Spleen (tissue), 11 donors: ENCODE measurements around the gene ZC3H13. TPM values are rescaled to one million over a fixed set of nuclear protein-coding genes. Genes with fewer than 3 reads are reported as not detected.
"Not testable (repeated sequence)": the region's sequence is repeated elsewhere in the genome, so short reads cannot be mapped to it uniquely, and the experiment has no call there.

Experiments used
- DNase-seq: peaks from one replicate; pipeline ENCODE4 v3.0.0-alpha.2; 2020
- H3K27ac ChIP-seq, 8 donors: fragments of 200-600 bp; sonication (generic) in 7 of 8; 1 replicate in 4 of 8; 2 replicates in 4 of 8; pipeline versions ENCODE4 v1.5.0 to v1.8.0; 2016 to 2021; ENCODE audit warnings: inconsistent platforms in 4 of 8, mild to moderate bottlenecking in 4 of 8, moderate library complexity in 1 of 8
- H3K27me3 ChIP-seq, 7 donors: fragments of 200-600 bp; sonication (generic) in 6 of 7; replicated peaks in 1 of 7; 1 replicate in 4 of 7; 2 replicates in 3 of 7; pipeline versions ENCODE4 v1.5.0 to v1.8.0; 2016 to 2021; ENCODE audit warnings: inconsistent platforms in 3 of 7, mild to moderate bottlenecking in 1 of 7
- H3K36me3 ChIP-seq, 6 donors: fragments of 200-600 bp; sonication (generic) in 5 of 6; 1 replicate in 4 of 6; 2 replicates in 2 of 6; pipeline versions ENCODE4 v1.5.0 to v1.8.0; 2016 to 2021; ENCODE audit warnings: inconsistent platforms in 2 of 6
- H3K4me1 ChIP-seq, 6 donors: fragments of 200-600 bp; sonication (generic) in 5 of 6; 1 replicate in 3 of 6; 2 replicates in 3 of 6; pipeline versions ENCODE4 v1.5.0 to v1.8.0; 2016 to 2021; ENCODE audit warnings: inconsistent platforms in 3 of 6
- H3K4me3 ChIP-seq, 8 donors: fragments of 200-600 bp; sonication (generic) in 7 of 8; 1 replicate in 4 of 8; 2 replicates in 4 of 8; pipeline versions ENCODE4 v1.5.0 to v1.8.0; 2016 to 2021; ENCODE audit warnings: inconsistent platforms in 4 of 8, mild to moderate bottlenecking in 4 of 8, moderate library complexity in 2 of 8
- H3K9me3 ChIP-seq, 8 donors: fragments of 200-600 bp; sonication (generic) in 7 of 8; 1 replicate in 4 of 8; 2 replicates in 4 of 8; pipeline versions ENCODE4 v1.5.0 to v1.8.0; 2016 to 2021; ENCODE audit warnings: inconsistent platforms in 4 of 8
- CTCF ChIP-seq, 11 experiments: fragments of 200-600 bp in 7 of 11; fragments of 450-650 bp in 4 of 11; sonication (generic) in 4 of 11; IDR thresholded peaks in 8 of 11; conservative IDR thresholded peaks in 3 of 11; 1 replicate in 7 of 11; 2 replicates in 4 of 11; pipeline versions ENCODE4 v1.4.0 to v1.8.0; 2016 to 2021; ENCODE audit warnings: antibody characterized with exemption in 11 of 11, inconsistent platforms in 4 of 11, mild to moderate bottlenecking in 1 of 11
- POLR2A ChIP-seq, 3 donors: fragments of 450-650 bp; IDR thresholded peaks; one replicate each; pipeline ENCODE4 v1.5.1; 2017; ENCODE audit warnings: antibody characterized with exemption in 3 of 3, mild to moderate bottlenecking in 1 of 3
- POLR2AphosphoS5 ChIP-seq, 3 donors: sonication (generic); formaldehyde crosslinking; IDR thresholded peaks; one replicate each; pipeline ENCODE4 v1.5.1; 2017; ENCODE audit warnings: antibody characterized with exemption in 3 of 3
- WGBS, 5 donors: extraction: QIAGEN DNeasy Blood & Tissue Kit in 3 of 5; methylation state at CpG; one replicate each; pipeline versions ENCODE4 v1.1.5 to v1.1.7; 2013 to 2018; 5-methylcytosine and 5-hydroxymethylcytosine counted together
- intact Hi-C: fragments of 100-400 bp; cut with DNase I; formaldehyde crosslinking; loops from one replicate; pipeline ENCODE4 v1.15.0; 2023; ENCODE audit warnings: low total_unique reads
- polyA plus RNA-seq, 3 donors: library from polyadenylated mRNA; stranded (reverse); fragments of 200-250 nt; gene quantifications; one replicate each; pipeline ENCODE4 v1.2.1, GENCODE V29; 2013
- total RNA-seq, 7 donors: library from RNA; depleted of rRNA in 3 of 7; stranded (reverse); fragments of >200 nt in 3 of 7; fragmentation: NEBNext Ultra II Directional in 4 of 7; extraction: Animal tissue kit (Norgen Biotek cat#: 25700) in 4 of 7; gene quantifications; one replicate each; pipeline versions ENCODE4 v1.1.0 to v1.2.1, GENCODE V29; 2016 to 2021
- donor health status: healthy with polysubstance abuse.
- donor health status: DM: no; HTN: no; CAD: no; lungs with moderate emphysema.
- donor health status: DM: no; HTN: no; CAD: no.
- donor health status: Bipolar disorder and iron deficiency.
- donor health status: healthy.
- donor health status: DM: no; HTN: no; CAD: no.
- donor health status: DM: yes; HTN: yes; CAD: no.

Gene ZC3H13
- total and polyA plus RNA-seq, 10 donors: 7.9 to 61.2 (median 33.1) TPM

- TF ChIP-seq POLR2A (IDR thresholded peaks at IDR 0.05) (no peak), CTCF (IDR thresholded peaks at IDR 0.05 in 8 of 11, conservative IDR thresholded peaks at IDR 0.05 in 3 of 11) (no peak), POLR2AphosphoS5 (IDR thresholded peaks at IDR 0.05) (no peak)
- Histone ChIP-seq H3K36me3 (peaks cover 2 to 53% (median 37%) of the 10 kb centered on the region in 6 donors), H3K27me3 (no peaks in the 10 kb centered on the region), H3K4me3 (no peak overlapping the region), H3K9me3 (no peaks in the 10 kb centered on the region), H3K27ac (no peak overlapping the region), H3K4me1 (peaks cover 0 to 6% (median 0%) of the 10 kb centered on the region in 6 donors)
- intact Hi-C loops: no loop called here
- DNase-seq: no peak
Observed at GRCh38 chr13:45989607-45990006, 62.9 kb downstream of the ZC3H13 start.

GRCh38 chr13:45981127-45981526 lies 71.4 kb downstream of the ZC3H13 start:
- WGBS, 5 donors: no CpG with 5 or more reads among the region's 2 CpGs
- H3K4me3 ChIP-seq, H3K27ac ChIP-seq, intact Hi-C loops, H3K4me1 ChIP-seq, H3K27me3 ChIP-seq, DNase-seq, H3K9me3 ChIP-seq: not testable (repeated sequence)
- H3K36me3 ChIP-seq: peaks cover 2 to 87% (median 30%) of the 10 kb centered on the region in 6 donors

GRCh38 chr13:45975337-45975736 lies 77.2 kb downstream of the ZC3H13 start:
- no peak for TF ChIP-seq POLR2AphosphoS5 (IDR thresholded peaks at IDR 0.05)
- TF ChIP-seq POLR2A (IDR thresholded peaks at IDR 0.05): no peak
- no peak for TF ChIP-seq CTCF (IDR thresholded peaks at IDR 0.05 in 8 of 11, conservative IDR thresholded peaks at IDR 0.05 in 3 of 11)
- H3K36me3 ChIP-seq: peaks cover 0 to 100% (median 47%) of the 10 kb centered on the region in 6 donors
- 97 to 98% (median 97%) methylated on average over 29 of the region's 29 CpGs for WGBS, 5 donors

GRCh38 chr13:45974500-45974899 lies 78.0 kb downstream of the ZC3H13 start:
- 84 to 98% (median 94%) methylated on average over 2 of the region's 2 CpGs for WGBS, 5 donors
- intact Hi-C loops: no loop called here
- H3K9me3 ChIP-seq: no peaks in the 10 kb centered on the region
- DNase-seq: no peak
- no peak overlapping the region for H3K4me3 ChIP-seq
- no peaks in the 10 kb centered on the region for H3K27me3 ChIP-seq
- no peak overlapping the region for H3K27ac ChIP-seq
- no peak for TF ChIP-seq CTCF (IDR thresholded peaks at IDR 0.05 in 8 of 11, conservative IDR thresholded peaks at IDR 0.05 in 3 of 11)
- TF ChIP-seq POLR2A (IDR thresholded peaks at IDR 0.05): no peak
- TF ChIP-seq POLR2AphosphoS5 (IDR thresholded peaks at IDR 0.05): no peak
- H3K36me3 ChIP-seq: peaks cover 0 to 100% (median 56%) of the 10 kb centered on the region in 6 donors
- H3K4me1 ChIP-seq: no peaks in the 10 kb centered on the region

More at GRCh38 chr13:45975337-45975736, 77.2 kb downstream of the ZC3H13 start:
- Histone ChIP-seq H3K9me3 (no peaks in the 10 kb centered on the region), H3K4me3 (no peak overlapping the region), H3K27ac (no peak overlapping the region), H3K4me1 (no peaks in the 10 kb centered on the region), H3K27me3 (no peaks in the 10 kb centered on the region)
- no peak for DNase-seq
- intact Hi-C loops: no loop called here

- Histone ChIP-seq H3K36me3 (peaks cover 0 to 100% (median 74%) of the 10 kb centered on the region in 6 donors), H3K4me3 (no peak overlapping the region), H3K9me3 (no peaks in the 10 kb centered on the region), H3K4me1 (no peaks in the 10 kb centered on the region), H3K27me3 (no peaks in the 10 kb centered on the region), H3K27ac (no peak overlapping the region)
- intact Hi-C loops: no loop called here
- DNase-seq: no peak
- TF ChIP-seq POLR2AphosphoS5 (IDR thresholded peaks at IDR 0.05) (no peak), CTCF (IDR thresholded peaks at IDR 0.05 in 8 of 11, conservative IDR thresholded peaks at IDR 0.05 in 3 of 11) (no peak), POLR2A (IDR thresholded peaks at IDR 0.05) (no peak)
- 96 to 98% (median 97%) methylated on average over 16 of the region's 16 CpGs for WGBS, 5 donors
Observed at GRCh38 chr13:45967589-45967988, 85.0 kb downstream of the ZC3H13 start.
